Fibroblast of lung (primary cell): Measurements from ENCODE around the gene WDR88. TPM values are rescaled to one million over a fixed set of nuclear protein-coding genes. Genes with fewer than 3 reads are reported as not detected.

Experiments
- DNase-seq, 2 donors: peaks; one replicate each; pipeline versions ENCODE4 v3.0.0 to v3.0.0-alpha.2; 2010; ENCODE audit warnings: low read depth in 2 of 2
- H2AFZ ChIP-seq: 2 replicates; pipeline ENCODE4 v1.5.1; 2012; ENCODE audit warnings: low read length, control low read depth, inconsistent platforms
- H3K27ac ChIP-seq: 2 replicates; pipeline ENCODE4 v1.5.1; 2011; ENCODE audit warnings: low read length, control low read depth; ENCODE audit not compliant: insufficient read depth
- H3K27me3 ChIP-seq: 2 replicates; pipeline ENCODE4 v1.5.1; 2011; ENCODE audit warnings: mild to moderate bottlenecking, low read length; ENCODE audit not compliant: control insufficient read depth, insufficient read depth
- H3K36me3 ChIP-seq: 2 replicates; pipeline ENCODE4 v1.5.1; 2011; ENCODE audit warnings: low read length; ENCODE audit not compliant: control insufficient read depth, insufficient read depth
- H3K4me1 ChIP-seq: 2 replicates; pipeline ENCODE4 v1.5.1; 2011; ENCODE audit warnings: low read length; ENCODE audit not compliant: control insufficient read depth, insufficient read depth; ENCODE audit errors: extremely low read depth
- H3K4me2 ChIP-seq: 2 replicates; pipeline ENCODE4 v1.5.1; 2011; ENCODE audit warnings: low read length, control low read depth; ENCODE audit not compliant: insufficient read depth; ENCODE audit errors: extremely low read depth
- H3K4me3 ChIP-seq, 4 experiments: fragments of 200-600 bp in 1 of 4; sonication (generic) in 1 of 4; replicated peaks in 1 of 4; 2 replicates each; pipeline ENCODE4 v1.5.1; 2011 to 2016; ENCODE audit warnings: low read length in 4 of 4, low read depth in 3 of 4, mild to moderate bottlenecking in 3 of 4, control low read depth in 2 of 4, inconsistent platforms in 1 of 4, mixed read lengths in 1 of 4; ENCODE audit not compliant: insufficient read depth in 1 of 4; ENCODE audit errors: control extremely low read depth in 1 of 4
- H3K79me2 ChIP-seq: 2 replicates; pipeline ENCODE4 v1.5.1; 2012; ENCODE audit warnings: mild to moderate bottlenecking, low read length, inconsistent platforms; ENCODE audit not compliant: control insufficient read depth, insufficient read depth
- H3K9ac ChIP-seq: 2 replicates; pipeline ENCODE4 v1.5.1; 2011; ENCODE audit warnings: mild to moderate bottlenecking, low read length, control low read depth; ENCODE audit not compliant: insufficient read depth
- H3K9me3 ChIP-seq: 2 replicates; pipeline ENCODE4 v1.5.1; 2012; ENCODE audit warnings: low read depth, low read length; ENCODE audit not compliant: control insufficient read depth, insufficient read depth
- H4K20me1 ChIP-seq: 2 replicates; pipeline ENCODE4 v1.5.1; 2011; ENCODE audit warnings: low read length; ENCODE audit not compliant: control insufficient read depth, insufficient read depth; ENCODE audit errors: extremely low read depth
- EZH2 ChIP-seq: IDR thresholded peaks from 2 replicates; pipeline ENCODE4 v1.5.1; 2012; ENCODE audit warnings: low read length, control low read depth, mild to moderate bottlenecking; ENCODE audit errors: missing control alignments
- polyA minus RNA-seq: library from RNA; depleted of rRNA, polyadenylated mRNA; stranded (reverse); fragments of >200 nt; gene quantifications from 2 replicates; pipeline ENCODE4 v1.2.3, GENCODE V29; 2011; ENCODE audit warnings: low replicate concordance
- polyA plus RNA-seq, 2 donors: library from polyadenylated mRNA; depleted of rRNA in 1 of 2; stranded (reverse) in 1 of 2; unstranded in 1 of 2; fragments of >200 nt; gene quantifications; 2 replicates each; pipeline ENCODE4 v1.2.1, GENCODE V29; 2011 to 2012; ENCODE audit warnings: missing spikeins in 1 of 2
- total RNA-seq: library from RNA; depleted of rRNA; stranded (reverse); fragments of >200 nt; gene quantifications from 2 replicates; pipeline ENCODE4 v1.2.1, GENCODE V29; 2014
- TF ChIP-seq, protein P1 (sequence below), 2 donors: IDR thresholded peaks in 1 of 2; conservative IDR thresholded peaks in 1 of 2; 1 replicate in 1 of 2; 2 replicates in 1 of 2; pipeline ENCODE4 v1.5.1; 2011 to 2012; ENCODE audit warnings: low read length in 2 of 2, control low read depth in 1 of 2, inconsistent platforms in 1 of 2, low read depth in 1 of 2, mild to moderate bottlenecking in 1 of 2

WDR88 gene
- total RNA-seq = under 0.01 TPM in 1 of 2 replicates, not detected in the other
- polyA plus RNA-seq = not detected in 2 replicates
- 0.14 and 0.16 TPM in 2 replicates for polyA plus RNA-seq (2012)
- polyA minus RNA-seq = not detected in 2 replicates

- no peaks in the 10 kb centered on the region for H3K27me3 ChIP-seq
- H3K4me2 ChIP-seq = no peak within 1 kb of the TSS
- no peak for DNase-seq
- H3K9me3 ChIP-seq = no peaks in the 10 kb centered on the region
- H3K79me2 ChIP-seq = no peaks in the 10 kb centered on the region
- H2AFZ ChIP-seq = no peak within 1 kb of the TSS
- no peaks in the 10 kb centered on the region for H3K4me1 ChIP-seq
- no peak within 1 kb of the TSS for H3K4me3 ChIP-seq
- no peaks in the 10 kb centered on the region for H4K20me1 ChIP-seq
- no peak within 1 kb of the TSS for H3K9ac ChIP-seq
- no peak for TF ChIP-seq EZH2
- TF ChIP-seq, protein P1, sequence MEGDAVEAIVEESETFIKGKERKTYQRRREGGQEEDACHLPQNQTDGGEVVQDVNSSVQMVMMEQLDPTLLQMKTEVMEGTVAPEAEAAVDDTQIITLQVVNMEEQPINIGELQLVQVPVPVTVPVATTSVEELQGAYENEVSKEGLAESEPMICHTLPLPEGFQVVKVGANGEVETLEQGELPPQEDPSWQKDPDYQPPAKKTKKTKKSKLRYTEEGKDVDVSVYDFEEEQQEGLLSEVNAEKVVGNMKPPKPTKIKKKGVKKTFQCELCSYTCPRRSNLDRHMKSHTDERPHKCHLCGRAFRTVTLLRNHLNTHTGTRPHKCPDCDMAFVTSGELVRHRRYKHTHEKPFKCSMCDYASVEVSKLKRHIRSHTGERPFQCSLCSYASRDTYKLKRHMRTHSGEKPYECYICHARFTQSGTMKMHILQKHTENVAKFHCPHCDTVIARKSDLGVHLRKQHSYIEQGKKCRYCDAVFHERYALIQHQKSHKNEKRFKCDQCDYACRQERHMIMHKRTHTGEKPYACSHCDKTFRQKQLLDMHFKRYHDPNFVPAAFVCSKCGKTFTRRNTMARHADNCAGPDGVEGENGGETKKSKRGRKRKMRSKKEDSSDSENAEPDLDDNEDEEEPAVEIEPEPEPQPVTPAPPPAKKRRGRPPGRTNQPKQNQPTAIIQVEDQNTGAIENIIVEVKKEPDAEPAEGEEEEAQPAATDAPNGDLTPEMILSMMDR (conservative IDR thresholded peaks at IDR 0.05 in 1 of 2, IDR thresholded peaks at IDR 0.05 in 1 of 2; ENCODE audit: low read depth in 1 of 2, low read length in 2 of 2) = no peak
- no peak within 1 kb of the TSS for H3K27ac ChIP-seq
- peaks cover 2% of the 10 kb centered on the region for H3K36me3 ChIP-seq
Measured at GRCh38 chr19:33132021-33132420, at the start of gene WDR88. Gene WDR88 (plus strand): TSS chr19:33132114. CDS start chr19:33132170, 56 bp downstream.

- no peaks in the 10 kb centered on the region for H4K20me1 ChIP-seq
- no peak overlapping the region for H3K4me2 ChIP-seq
- H3K9me3 ChIP-seq = no peaks in the 10 kb centered on the region
- H3K4me3 ChIP-seq = no peak overlapping the region
- TF ChIP-seq, protein P1 (conservative IDR thresholded peaks at IDR 0.05 in 1 of 2, IDR thresholded peaks at IDR 0.05 in 1 of 2; ENCODE audit: low read depth in 1 of 2, low read length in 2 of 2) = no peak
- TF ChIP-seq EZH2 = no peak
- H3K27ac ChIP-seq = no peak overlapping the region
- peaks cover 5% of the 10 kb centered on the region for H3K4me1 ChIP-seq
- no peak for DNase-seq
- no peaks in the 10 kb centered on the region for H3K27me3 ChIP-seq
- no peak overlapping the region for H3K9ac ChIP-seq
- H2AFZ ChIP-seq = no peak overlapping the region
- H3K79me2 ChIP-seq = peaks cover 14% of the 10 kb centered on the region
- H3K36me3 ChIP-seq = no peaks in the 10 kb centered on the region
Measured at GRCh38 chr19:33085570-33086128, 46.3 kb upstream of the WDR88 start.

- H3K9me3 ChIP-seq = no peaks in the 10 kb centered on the region
- DNase-seq = no peak
Measured at GRCh38 chr19:33086955-33087354, 45.0 kb upstream of the WDR88 start.

More at GRCh38 chr19:33086955-33087354, 45.0 kb upstream of the WDR88 start:
- no peak overlapping the region for H3K9ac ChIP-seq
- no peaks in the 10 kb centered on the region for H3K36me3 ChIP-seq
- no peak overlapping the region for H3K4me2 ChIP-seq
- H3K4me1 ChIP-seq = peaks cover 3% of the 10 kb centered on the region
- no peak for TF ChIP-seq EZH2
- TF ChIP-seq, protein P1 (conservative IDR thresholded peaks at IDR 0.05 in 1 of 2, IDR thresholded peaks at IDR 0.05 in 1 of 2; ENCODE audit: low read depth in 1 of 2, low read length in 2 of 2) = no peak
- H2AFZ ChIP-seq = no peak overlapping the region
- peaks cover 5% of the 10 kb centered on the region for H3K79me2 ChIP-seq
- H4K20me1 ChIP-seq = no peaks in the 10 kb centered on the region
- H3K27ac ChIP-seq = no peak overlapping the region
- H3K4me3 ChIP-seq = no peak overlapping the region
- H3K27me3 ChIP-seq = no peaks in the 10 kb centered on the region
